Ishikawa (cell line): ENCODE results near the gene PTTG1.

Source experiments
- EP300 ChIP-seq: IDR thresholded peaks from 2 replicates; pipeline ENCODE4 v1.6.1; 2012; ENCODE audit warnings: borderline replicate concordance
- FOXM1 ChIP-seq: IDR thresholded peaks from 2 replicates; pipeline ENCODE4 v1.6.1; 2012; ENCODE audit warnings: low read depth, borderline replicate concordance
- NFIC ChIP-seq: IDR thresholded peaks from 2 replicates; pipeline ENCODE4 v1.6.1; 2012
- YY1 ChIP-seq: IDR thresholded peaks from 2 replicates; pipeline ENCODE4 v1.6.1; 2012; ENCODE audit warnings: low read depth
- TF ChIP-seq, protein P1 (sequence below): IDR thresholded peaks from 2 replicates; pipeline ENCODE4 v1.6.1; 2012; ENCODE audit warnings: low read depth, mild to moderate bottlenecking

DNA sequence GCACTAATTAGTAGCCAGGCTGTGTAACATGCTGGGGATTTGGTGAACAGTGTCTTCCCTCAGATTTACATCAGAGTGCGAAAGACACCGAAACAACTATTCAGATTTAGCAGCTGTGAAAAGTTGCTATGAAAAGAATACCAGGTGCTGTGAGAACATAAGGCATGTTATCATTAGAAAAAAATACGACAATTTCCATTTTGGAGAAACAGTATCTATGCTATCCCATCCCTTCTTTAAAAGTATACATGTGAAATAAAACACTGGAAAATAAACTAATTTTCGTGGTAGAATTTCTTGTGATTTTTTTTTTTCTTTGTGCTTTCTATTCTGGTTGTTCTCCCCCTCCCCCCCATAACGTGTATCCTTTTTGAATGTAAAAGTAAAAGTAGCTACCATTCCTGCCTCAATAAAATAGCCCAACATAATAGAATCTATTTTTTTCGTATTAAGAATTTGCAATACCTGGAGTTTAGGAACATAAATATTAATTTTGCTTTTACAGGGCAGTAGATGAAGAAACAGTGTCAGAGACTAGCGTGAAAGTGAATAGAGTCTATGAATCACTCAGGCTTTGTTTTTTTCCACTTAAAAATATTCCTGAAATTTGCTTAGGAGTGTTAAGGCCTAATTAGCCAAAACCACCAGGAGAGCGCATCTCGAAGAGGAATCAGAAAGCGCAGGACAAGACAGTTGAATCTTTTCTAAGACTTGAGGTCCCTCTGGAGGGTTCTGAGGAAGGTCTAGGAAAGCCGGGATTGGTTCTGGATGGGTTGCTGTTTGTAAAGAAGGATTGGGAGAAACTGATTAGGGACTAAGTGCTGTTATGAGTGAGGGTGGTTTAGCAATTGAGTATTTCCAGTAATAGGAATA lies 2.0 kb upstream of the PTTG1 start:
- TF ChIP-seq, protein P1, sequence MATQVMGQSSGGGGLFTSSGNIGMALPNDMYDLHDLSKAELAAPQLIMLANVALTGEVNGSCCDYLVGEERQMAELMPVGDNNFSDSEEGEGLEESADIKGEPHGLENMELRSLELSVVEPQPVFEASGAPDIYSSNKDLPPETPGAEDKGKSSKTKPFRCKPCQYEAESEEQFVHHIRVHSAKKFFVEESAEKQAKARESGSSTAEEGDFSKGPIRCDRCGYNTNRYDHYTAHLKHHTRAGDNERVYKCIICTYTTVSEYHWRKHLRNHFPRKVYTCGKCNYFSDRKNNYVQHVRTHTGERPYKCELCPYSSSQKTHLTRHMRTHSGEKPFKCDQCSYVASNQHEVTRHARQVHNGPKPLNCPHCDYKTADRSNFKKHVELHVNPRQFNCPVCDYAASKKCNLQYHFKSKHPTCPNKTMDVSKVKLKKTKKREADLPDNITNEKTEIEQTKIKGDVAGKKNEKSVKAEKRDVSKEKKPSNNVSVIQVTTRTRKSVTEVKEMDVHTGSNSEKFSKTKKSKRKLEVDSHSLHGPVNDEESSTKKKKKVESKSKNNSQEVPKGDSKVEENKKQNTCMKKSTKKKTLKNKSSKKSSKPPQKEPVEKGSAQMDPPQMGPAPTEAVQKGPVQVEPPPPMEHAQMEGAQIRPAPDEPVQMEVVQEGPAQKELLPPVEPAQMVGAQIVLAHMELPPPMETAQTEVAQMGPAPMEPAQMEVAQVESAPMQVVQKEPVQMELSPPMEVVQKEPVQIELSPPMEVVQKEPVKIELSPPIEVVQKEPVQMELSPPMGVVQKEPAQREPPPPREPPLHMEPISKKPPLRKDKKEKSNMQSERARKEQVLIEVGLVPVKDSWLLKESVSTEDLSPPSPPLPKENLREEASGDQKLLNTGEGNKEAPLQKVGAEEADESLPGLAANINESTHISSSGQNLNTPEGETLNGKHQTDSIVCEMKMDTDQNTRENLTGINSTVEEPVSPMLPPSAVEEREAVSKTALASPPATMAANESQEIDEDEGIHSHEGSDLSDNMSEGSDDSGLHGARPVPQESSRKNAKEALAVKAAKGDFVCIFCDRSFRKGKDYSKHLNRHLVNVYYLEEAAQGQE: no peak
- TF ChIP-seq YY1 (no peak), FOXM1 (no peak), EP300 (no peak), NFIC (0 out of 2 replicates have a peak, but pooled peaks have one; percentile 15)
